Parathyroid adenoma (tissue), 2 donors: Measurements from ENCODE around the gene AUTS2.

Source experiments
- H2AFZ ChIP-seq: fragments of 300-600 bp; sonication (generic); one replicate; pipeline ENCODE4 v1.7.0; 2017; ENCODE audit warnings: antibody characterized with exemption, mild to moderate bottlenecking
- H3K27ac ChIP-seq: fragments of 300-600 bp; sonication (generic); one replicate; pipeline ENCODE4 v1.7.0; 2017
- H3K27me3 ChIP-seq: fragments of 300-600 bp; sonication (generic); one replicate; pipeline ENCODE4 v1.7.0; 2017; ENCODE audit warnings: low read length; ENCODE audit not compliant: control insufficient read depth, insufficient read depth
- H3K36me3 ChIP-seq: fragments of 300-600 bp; sonication (generic); one replicate; pipeline ENCODE4 v1.7.0; 2017; ENCODE audit warnings: low read length; ENCODE audit not compliant: control insufficient read depth, insufficient read depth
- H3K4me1 ChIP-seq: fragments of 300-600 bp; sonication (generic); one replicate; pipeline ENCODE4 v1.7.0; 2017; ENCODE audit warnings: control low read depth
- H3K4me2 ChIP-seq: fragments of 300-600 bp; sonication (generic); one replicate; pipeline ENCODE4 v1.7.0; 2017; ENCODE audit warnings: low read length
- H3K4me3 ChIP-seq: fragments of 300-600 bp; sonication (generic); one replicate; pipeline ENCODE4 v1.7.0; 2017; ENCODE audit warnings: low read depth, low read length
- H3K79me2 ChIP-seq: fragments of 300-600 bp; sonication (generic); one replicate; pipeline ENCODE4 v1.7.0; 2017; ENCODE audit warnings: control low read depth
- H3K9ac ChIP-seq: fragments of 300-600 bp; sonication (generic); one replicate; pipeline ENCODE4 v1.7.0; 2017; ENCODE audit warnings: mild to moderate bottlenecking
- H3K9me3 ChIP-seq: fragments of 300-600 bp; sonication (generic); one replicate; pipeline ENCODE4 v1.7.0; 2017; ENCODE audit warnings: low read length; ENCODE audit not compliant: control insufficient read depth
- CTCF ChIP-seq: fragments of 300-600 bp; sonication (generic); IDR thresholded peaks from one replicate; pipeline ENCODE4 v1.7.0; 2017; ENCODE audit warnings: antibody characterized with exemption, mild to moderate bottlenecking
- donor health status: primary hyperparathyroidism.

Gene AUTS2

GRCh38 chr7:69941077-69941651, 342.9 kb downstream of the AUTS2 start:
- Histone ChIP-seq H3K9me3 (no peaks in the 10 kb centered on the region), H3K27ac (no peak overlapping the region), H3K27me3 (no peaks in the 10 kb centered on the region), H3K9ac (no peak overlapping the region), H3K4me1 (peaks cover 5% of the 10 kb centered on the region), H3K36me3 (no peaks in the 10 kb centered on the region), H3K79me2 (no peaks in the 10 kb centered on the region), H3K4me3 (no peak overlapping the region), H3K4me2 (no peak overlapping the region), H2AFZ (no peak overlapping the region)
- no peak for TF ChIP-seq CTCF

GRCh38 chr7:69942573-69942972, 344.3 kb downstream of the AUTS2 start:
- Histone ChIP-seq H2AFZ (no peak overlapping the region), H3K4me3 (no peak overlapping the region), H3K9ac (no peak overlapping the region), H3K79me2 (no peaks in the 10 kb centered on the region), H3K9me3 (no peaks in the 10 kb centered on the region), H3K27me3 (no peaks in the 10 kb centered on the region), H3K4me2 (no peak overlapping the region), H3K27ac (no peak overlapping the region), H3K4me1 (peaks cover 5% of the 10 kb centered on the region), H3K36me3 (no peaks in the 10 kb centered on the region)
- no peak for TF ChIP-seq CTCF

- no peak overlapping the region for H3K27ac ChIP-seq
- no peak for TF ChIP-seq CTCF
Measured at GRCh38 chr7:69946901-69947300, 348.6 kb downstream of the AUTS2 start.

GRCh38 chr7:69947998-69948397, 349.7 kb downstream of the AUTS2 start:
- Histone ChIP-seq H2AFZ (no peak overlapping the region), H3K79me2 (no peaks in the 10 kb centered on the region), H3K9me3 (no peaks in the 10 kb centered on the region), H3K36me3 (no peaks in the 10 kb centered on the region), H3K27me3 (no peaks in the 10 kb centered on the region), H3K9ac (no peak overlapping the region), H3K4me1 (no peaks in the 10 kb centered on the region), H3K4me2 (no peak overlapping the region), H3K4me3 (no peak overlapping the region), H3K27ac (no peak overlapping the region)
- TF ChIP-seq CTCF: no peak

More at GRCh38 chr7:69946901-69947300, 348.6 kb downstream of the AUTS2 start:
- Histone ChIP-seq H2AFZ (no peak overlapping the region), H3K79me2 (no peaks in the 10 kb centered on the region), H3K9ac (no peak overlapping the region), H3K27me3 (no peaks in the 10 kb centered on the region), H3K4me1 (no peaks in the 10 kb centered on the region), H3K4me2 (no peak overlapping the region), H3K4me3 (no peak overlapping the region), H3K36me3 (no peaks in the 10 kb centered on the region), H3K9me3 (no peaks in the 10 kb centered on the region)

- Histone ChIP-seq H3K79me2 (no peaks in the 10 kb centered on the region), H3K4me1 (no peaks in the 10 kb centered on the region), H3K4me2 (no peak overlapping the region), H3K36me3 (no peaks in the 10 kb centered on the region), H3K9me3 (no peaks in the 10 kb centered on the region), H3K27ac (no peak overlapping the region), H2AFZ (no peak overlapping the region), H3K4me3 (no peak overlapping the region), H3K27me3 (no peaks in the 10 kb centered on the region), H3K9ac (no peak overlapping the region)
- TF ChIP-seq CTCF: no peak
Measured at GRCh38 chr7:69949122-69949521, 350.8 kb downstream of the AUTS2 start.
